Measurements from ENCODE around the gene LYL1.

GRCh38 chr19:13121551-13122274 is 19.1 kb upstream of the LYL1 start:
- TF ChIP-seq CTCF (conservative IDR thresholded peaks at IDR 0.05) (no peak), ZFX (IDR thresholded peaks at IDR 0.05) (no peak)

All from C4-2B (cell line).